Urothelium cell line (cell line): ENCODE results near the gene PGM2L1.
"Not testable (repeated sequence)": the region's sequence is repeated elsewhere in the genome, so short reads cannot be mapped to it uniquely, and the experiment has no call there.

Experiments
- DNase-seq: peaks from one replicate; pipeline ENCODE4 v3.0.0; 2011; ENCODE audit warnings: low spot score, mixed read lengths
- FAIRE-seq: peaks from 2 replicates; lab custom pipeline; 2011; peaks lifted over from hg19 to GRCh38; lab: Jason Lieb, UNC

PGM2L1 gene

DNA sequence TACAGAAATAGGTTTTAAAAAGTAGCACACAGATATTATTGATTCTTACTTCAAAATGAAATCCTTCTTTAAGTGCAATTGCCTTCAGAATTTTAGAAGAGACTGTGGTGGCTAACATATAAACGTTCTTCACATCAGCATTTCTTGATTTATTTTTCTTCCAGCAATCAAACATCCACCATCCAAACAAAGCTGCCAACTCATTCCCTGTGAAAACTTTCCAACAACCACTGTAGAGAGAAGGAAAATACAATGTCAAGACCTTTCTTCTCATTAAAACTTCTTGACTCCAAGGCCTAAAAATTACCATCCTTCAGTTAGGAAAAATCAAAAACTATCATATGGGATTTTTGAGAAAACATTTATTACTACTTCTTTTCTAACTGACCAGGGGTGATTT lies 52.8 kb downstream of the PGM2L1 start:
- FAIRE-seq (no peak), DNase-seq (no peak)

DNA sequence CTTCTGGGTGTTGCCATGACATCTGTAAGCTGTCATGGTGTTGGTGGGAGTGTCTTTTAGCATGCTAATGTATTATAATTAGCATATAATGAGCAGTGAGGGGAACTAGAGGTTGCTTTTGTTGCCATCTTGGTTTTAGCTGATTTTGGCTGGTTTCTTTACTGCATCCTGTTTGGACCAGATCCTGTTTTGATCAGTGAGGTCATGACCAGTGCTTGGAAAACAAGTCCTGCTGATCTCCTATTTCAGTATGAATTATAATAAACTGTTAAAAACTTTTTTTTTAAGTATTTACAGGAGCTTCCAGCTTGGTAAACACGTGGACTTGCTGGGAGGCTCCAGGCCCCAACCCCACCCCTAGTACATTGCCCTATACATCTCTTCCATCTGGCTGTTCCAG lies 56.3 kb downstream of the PGM2L1 start:
- no peak for FAIRE-seq

DNA sequence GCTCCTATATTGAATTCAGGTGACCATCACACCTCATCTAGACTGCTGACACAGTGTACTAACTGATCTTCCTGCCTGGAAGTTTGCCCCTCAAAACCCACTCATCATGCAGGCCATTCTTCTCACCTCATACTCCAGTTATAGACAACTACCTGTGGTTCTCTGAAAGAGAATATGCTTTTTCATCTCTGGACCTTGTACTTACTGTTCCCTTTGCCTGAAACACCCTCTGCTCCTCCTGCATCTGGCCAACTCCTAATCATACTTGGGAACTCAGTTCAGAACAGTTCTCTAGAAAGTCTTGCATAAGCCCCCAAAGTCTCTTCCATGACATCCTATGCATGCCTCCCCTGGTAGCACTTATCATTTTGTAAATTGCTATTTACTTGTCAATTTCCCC lies 58.6 kb downstream of the PGM2L1 start:
- DNase-seq, result no peak
- FAIRE-seq, result no peak

More for the DNA sequence above, 56.3 kb downstream of the PGM2L1 start:
- DNase-seq, result no peak

DNA sequence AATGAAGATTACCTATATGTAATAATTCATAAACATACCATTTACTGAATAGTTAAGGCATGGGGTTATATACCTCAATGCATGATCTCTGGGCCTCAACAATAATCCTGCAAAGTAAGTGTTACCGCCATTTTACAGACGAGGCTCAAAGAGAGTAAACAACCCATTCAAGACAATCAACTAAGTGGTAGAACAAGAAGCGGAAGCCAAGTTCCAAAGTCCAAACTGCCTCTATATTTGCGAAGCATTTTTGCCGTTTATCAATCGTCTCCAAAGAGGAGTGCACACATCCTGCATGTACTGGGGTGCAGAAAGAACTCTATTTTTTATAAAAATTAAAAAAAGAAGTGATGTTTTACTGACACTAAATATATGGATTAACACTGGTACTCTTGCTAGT lies 59.3 kb downstream of the PGM2L1 start:
- FAIRE-seq (no peak), DNase-seq (no peak)

DNA sequence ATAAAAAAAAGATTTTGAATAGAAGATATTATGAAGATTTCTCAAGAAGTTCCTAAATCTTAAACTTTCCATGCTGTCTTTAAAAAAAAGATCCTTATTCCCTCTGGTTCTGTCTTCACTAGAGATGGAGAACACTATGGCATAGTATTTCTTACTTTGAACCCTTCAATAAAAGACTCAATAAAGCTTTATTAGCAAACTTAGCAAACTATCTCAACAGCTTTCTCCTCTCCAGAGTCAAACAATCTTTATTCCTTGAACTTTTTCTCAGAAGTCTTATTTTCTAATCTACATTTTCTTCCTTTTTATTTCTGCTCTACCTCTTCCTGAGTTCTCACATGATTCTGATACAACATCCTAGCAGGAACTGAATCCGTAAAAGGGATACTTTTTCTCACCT lies 65.0 kb downstream of the PGM2L1 start:
- FAIRE-seq, result no peak
- no peak for DNase-seq

DNA sequence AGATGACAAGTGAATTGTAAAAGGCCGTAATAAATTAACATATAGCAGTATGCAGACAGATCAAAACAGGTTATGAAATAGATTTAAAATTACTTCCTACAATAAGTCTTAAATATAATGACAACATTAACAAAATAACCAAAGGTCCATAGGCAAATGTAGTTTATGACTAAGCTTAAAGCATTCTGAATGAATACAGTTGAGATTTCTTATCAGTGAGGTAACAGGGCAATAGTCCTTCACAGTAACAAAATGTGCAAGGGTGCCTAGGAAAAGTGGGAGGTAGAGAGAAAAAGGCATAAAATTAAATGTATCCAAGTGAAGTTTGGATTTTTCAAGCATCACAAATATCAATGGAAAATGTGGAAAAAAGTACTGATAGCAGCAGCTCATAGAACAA lies 65.9 kb downstream of the PGM2L1 start:
- no peak for FAIRE-seq

DNA sequence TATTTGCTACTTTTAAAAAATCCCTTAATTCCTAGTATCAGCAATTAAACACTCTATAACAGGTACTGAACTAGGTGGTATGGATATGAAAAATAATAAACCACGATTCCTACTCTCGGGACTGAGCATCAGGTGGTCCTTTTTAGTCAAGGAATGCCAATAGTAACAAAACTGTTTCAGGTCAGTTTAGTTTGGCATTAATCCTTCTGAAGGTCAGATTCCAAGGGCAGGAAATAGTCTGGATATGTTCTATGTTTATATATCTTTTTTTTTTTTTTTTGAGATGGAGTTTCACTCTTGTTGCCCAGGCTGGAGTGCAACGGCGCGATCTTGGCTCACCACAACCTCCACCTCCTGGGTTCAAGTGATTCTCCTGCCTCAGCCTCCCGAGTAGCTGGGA lies 67.2 kb downstream of the PGM2L1 start:
- not testable (repeated sequence) for FAIRE-seq, DNase-seq

More for the DNA sequence above, 65.9 kb downstream of the PGM2L1 start:
- DNase-seq, result no peak

DNA sequence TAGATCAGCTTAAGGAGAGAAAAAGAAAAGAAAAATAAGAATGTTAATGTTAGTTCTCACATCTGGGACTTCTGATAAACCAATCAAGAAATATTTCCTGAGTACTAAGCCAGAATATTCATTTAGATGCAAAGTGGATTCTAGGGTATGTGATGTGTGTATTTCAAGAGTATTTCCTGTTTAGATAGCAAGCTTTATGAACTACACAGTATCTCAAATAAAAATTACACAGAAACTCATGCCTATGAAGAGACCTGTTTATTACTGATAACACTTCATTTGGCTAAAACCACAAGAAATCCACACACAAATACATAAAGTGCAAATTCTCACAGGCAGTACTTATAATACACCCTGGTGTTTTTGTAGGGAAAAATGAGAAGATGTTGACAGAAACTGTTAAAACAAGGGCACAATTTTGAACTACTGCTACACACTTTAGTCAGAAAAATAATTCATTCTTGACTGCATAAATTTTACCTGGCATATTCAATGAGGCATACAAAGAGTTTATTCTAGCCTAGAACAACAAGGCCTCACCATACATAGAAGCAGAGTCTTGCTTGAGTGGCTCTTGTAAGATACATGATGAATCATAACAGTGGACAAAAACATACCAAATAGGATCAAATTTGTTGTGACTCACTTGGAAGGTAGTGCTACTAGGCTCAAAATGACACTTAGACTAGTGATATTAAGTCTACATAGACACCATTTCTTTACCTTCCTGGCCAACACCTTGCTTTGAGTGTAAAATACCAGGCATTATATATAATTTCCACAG lies 68.0 kb downstream of the PGM2L1 start:
- DNase-seq (no peak), FAIRE-seq (no peak)

DNA sequence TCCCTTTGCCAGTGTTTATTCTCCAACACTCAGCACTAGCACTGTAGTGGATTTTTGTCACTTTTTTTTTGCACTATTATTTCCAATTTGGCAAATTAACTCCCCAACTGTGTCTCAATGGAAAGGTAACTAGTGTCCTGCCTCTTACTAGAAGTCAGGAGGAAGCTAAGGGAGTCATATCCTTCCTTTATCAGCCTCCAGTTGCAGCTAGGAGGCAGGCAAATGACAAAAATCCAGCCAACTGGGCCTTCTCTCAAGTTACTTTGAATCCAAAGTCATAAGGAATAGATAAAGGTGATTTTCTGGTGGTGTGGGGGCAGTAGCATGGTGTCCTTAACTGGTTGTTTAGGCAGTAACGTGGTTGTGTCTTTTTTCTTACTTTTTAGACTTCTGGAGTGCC lies 71.2 kb downstream of the PGM2L1 start:
- DNase-seq, result no peak
- FAIRE-seq, result no peak

DNA sequence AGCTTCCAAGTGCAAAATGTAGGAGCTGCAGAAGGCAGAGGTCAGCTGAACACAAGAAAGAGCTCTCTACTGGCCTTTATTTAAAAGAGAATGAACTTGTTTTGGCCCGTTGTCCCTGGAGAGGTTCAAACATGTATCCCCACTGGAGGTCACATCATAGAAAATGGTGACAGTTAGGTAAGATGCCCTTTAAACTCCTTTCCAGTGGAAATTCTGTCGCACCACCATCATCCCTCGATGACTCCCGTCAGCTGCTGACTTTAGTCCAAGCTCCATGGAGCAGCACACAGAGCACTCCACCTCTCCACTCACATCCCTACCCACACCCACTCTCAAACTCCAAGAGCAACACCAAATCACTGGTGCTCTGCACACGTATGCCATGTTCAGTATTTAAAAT lies 71.6 kb downstream of the PGM2L1 start:
- no peak for FAIRE-seq
- no peak for DNase-seq

DNA sequence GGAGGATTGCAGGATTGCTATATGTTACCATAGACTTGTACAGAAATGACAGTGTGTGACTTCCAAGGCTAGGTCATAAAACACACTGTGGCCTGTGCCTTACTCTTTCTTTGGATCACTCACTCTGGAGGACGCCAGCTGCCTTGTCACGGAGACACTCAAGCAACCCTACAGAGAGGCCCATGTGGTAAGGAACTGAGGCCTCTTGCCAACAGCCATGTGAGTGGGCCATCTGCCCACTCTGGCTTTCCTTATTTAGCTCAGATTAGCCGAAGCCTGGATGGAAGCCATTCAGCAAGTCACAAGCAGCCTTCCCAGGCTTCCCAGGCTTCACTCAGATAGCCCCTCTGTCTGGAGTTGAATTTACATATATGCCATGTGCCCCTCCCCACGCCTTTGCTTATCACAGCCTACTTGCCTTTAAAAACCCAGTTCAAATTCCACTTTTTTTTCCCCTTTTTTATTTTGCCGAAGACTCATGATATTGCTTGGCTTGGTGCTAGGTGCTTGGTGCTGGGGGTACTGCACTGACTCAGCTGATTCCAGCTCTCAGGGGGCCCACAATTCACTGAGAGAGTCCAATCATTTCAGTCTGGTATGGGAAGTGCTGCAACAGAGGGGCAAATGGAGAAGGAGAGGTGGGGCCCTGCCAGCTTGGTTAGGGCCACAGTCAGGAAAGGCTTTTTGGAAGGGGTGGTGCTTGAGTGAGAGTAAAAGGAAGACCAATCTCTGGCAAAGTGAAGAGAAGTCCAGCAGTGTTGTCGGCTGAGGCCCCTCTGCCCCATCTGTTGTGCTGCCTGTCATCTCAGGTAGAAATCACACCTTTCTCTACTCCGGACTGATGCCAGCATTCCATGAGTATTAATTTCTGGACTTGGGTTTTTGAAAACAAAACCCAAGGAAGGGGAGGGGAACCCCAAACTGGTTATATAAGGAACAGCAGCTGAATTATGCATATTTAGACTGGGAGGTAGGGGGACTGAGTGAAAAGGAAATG lies 72.3 kb downstream of the PGM2L1 start:
- DNase-seq (no peak), FAIRE-seq (no peak)

DNA sequence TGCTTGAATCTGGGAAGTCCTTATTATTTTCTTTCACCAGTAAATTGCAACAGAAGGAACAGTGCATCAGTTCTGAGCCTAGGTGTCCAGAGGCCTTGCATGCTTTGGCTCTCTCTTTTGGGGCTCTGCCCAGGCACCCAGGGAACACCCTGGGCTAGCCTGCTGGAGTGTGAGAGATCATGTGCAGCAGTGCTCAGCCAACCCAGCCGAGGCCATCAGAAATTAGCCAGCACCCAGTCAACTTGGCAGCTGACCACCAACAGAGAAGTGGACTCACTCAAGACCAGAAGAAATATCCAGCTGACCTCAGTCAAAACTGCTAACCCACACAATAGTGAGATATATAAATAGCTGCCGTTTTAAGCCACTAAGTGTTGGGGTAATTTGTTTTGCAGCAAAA lies 75.6 kb downstream of the PGM2L1 start:
- DNase-seq (no peak), FAIRE-seq (no peak)

DNA sequence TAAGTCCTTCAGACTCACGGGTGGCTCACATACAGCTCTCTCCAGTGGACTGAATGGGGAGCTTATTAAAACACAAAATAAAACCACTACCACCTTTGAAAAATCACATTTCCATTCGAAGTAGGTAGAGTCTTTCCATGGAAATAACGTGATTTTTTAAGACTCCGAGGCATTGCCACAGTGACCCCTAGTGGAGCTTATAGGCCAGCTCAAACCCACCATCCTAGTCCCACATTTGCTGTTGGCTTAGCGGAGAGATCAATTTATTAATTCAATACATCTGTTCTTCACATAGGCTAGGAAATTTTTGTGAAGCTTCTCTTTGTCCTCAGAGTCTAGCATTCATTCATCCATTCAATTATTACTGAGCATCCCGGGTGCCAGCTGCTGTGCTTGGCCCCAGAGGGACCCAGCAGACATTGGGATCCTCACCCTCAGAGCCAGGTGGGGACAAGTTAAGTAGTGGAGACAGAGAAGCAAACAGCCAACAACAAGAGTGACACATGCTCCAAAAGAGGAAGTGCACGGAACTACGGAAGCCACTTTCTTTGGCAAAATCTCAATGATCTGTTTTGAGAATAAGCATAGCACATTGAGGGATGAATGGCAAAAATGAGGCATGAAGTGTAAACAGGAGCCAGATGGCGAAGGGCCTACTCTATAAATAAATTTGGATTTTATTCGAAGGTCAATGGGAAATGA lies 76.6 kb downstream of the PGM2L1 start:
- DNase-seq, result no peak
- no peak for FAIRE-seq

DNA sequence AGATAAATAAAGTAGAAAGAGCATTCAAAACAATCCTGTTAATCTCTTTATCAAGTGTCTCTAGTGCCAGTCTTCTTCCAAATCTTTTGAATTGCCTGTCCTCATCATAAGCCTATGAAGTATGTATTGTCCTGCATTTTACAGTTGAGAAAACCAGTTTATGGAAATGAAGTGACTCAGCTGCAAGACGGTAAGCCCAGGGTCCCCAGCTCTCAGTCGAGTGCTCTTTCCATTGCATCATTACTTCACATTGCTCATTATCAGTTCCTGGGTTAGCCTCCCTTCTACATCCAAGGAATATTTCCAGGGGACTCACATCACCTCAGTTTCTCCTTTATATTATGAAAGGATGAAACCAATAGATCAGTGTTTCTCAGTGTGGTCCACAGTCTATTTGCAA lies 77.7 kb downstream of the PGM2L1 start:
- FAIRE-seq, result no peak
- DNase-seq, result no peak

DNA sequence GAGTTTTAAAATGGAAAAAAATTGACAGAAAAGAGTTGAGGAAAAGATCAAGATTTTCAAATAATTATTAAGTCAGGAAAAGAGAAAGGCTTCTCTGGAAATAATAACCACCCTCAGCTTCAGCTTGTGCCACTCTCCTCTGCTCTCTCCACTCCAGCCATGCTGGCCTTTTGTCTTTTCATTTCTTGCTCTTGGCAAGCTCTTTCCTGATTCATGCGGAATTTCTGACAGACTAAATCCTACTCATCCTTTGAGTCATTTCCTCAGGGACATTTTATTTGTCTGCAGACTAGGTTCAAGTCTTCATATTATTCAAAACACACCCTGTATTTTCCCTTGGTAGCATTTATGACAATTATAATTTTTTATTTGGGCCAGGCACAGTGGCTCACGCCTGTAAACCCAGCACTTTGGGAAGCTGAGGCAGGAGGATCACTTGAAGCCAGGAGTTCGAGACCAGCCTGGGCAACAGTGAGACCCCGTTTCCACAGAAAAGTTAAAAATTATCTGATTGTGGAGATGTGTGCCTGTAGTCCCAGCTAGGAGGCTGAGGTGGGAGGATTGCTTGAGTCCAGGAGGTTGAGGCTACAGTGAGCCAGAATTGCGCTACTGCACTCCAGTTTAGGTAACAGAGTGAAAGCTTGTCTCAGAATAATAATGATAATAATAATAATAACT lies 79.0 kb downstream of the PGM2L1 start:
- DNase-seq (peak; percentile 37), FAIRE-seq (no peak)

DNA sequence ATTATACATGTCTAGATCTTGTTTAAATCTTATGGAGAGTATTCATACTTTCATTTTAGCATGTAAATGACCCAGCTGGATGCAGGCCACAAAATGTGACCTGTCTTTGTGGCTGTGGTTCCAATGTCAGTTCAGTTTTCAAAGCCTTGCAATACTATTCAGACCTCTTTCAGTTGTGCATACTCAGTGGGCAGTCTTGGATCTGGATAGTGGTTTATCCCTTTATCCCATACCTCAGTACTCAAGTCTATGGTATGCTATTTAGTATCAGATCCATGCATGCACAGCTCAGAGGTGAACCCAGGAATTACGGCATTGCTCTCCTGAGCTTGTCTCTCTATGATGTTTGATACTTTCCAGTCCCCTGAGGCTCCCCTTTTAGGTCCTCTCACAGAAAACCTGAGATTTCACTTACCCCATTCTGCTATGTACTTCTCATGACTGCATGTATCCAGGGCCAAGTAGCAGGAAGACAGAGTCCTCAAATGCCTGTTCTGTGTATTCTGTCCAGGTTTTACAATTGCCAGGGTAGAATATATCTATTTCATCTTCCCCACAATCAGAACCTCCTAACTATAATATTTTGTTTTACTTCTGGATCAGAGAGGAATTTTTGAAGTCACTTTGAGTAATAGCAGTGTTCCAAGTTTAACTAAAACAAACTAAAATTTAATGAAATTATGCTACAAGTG lies 79.8 kb downstream of the PGM2L1 start:
- FAIRE-seq (no peak), DNase-seq (no peak)

DNA sequence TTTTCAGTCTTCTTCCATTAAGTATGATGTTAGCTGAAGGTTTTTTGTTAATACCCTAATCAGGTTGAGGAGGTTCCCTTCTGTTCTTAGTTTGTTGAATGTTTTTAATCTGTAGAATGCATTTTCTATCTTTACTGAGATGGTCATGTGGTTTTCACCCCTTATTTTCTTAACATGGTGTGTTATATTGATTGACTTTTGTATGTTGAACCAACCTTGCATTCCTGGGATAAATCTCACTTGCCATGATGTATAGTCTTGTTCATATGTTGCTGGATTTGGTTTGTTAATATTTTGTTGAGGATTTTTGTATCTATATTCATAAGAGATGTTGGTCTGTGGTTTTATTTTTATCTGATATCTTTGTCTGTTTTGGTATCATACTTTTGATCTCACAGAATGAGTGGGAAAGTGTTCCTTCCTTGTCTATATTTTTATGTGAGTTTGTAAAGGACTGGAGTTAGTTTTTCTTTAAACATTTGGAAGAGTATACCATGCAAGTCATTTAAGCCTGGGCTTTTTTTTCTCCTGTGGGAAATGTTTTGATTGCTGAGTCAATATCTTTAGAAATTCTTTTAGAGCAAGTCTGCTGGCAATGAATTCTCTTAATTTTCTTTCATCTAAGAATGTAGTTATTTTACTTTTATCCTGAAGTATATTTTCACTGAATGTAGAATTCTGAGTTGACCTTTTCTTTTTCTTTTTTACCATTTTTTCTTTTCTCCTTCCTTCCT lies 81.3 kb downstream of the PGM2L1 start:
- FAIRE-seq, result no peak
- no peak for DNase-seq

DNA sequence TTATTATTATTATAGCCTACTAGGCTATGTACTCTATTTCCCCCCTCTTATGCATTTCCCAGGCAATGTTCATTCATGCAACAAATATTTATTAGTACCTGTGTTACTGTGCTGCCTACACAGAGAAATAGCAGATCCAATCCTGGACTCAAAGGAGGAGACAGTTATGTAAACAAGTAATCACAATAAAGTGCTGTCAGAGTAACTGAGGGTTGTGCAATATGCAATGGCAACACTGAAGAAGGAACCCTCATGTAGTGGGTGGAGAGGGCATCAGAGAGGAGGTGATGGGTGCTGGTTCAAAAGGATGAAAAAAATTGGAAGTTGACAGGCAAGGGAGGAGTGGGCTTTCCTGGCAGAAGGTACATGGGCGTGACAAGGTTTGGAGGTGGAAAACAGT lies 85.9 kb downstream of the PGM2L1 start:
- no peak for FAIRE-seq
- DNase-seq, result no peak

DNA sequence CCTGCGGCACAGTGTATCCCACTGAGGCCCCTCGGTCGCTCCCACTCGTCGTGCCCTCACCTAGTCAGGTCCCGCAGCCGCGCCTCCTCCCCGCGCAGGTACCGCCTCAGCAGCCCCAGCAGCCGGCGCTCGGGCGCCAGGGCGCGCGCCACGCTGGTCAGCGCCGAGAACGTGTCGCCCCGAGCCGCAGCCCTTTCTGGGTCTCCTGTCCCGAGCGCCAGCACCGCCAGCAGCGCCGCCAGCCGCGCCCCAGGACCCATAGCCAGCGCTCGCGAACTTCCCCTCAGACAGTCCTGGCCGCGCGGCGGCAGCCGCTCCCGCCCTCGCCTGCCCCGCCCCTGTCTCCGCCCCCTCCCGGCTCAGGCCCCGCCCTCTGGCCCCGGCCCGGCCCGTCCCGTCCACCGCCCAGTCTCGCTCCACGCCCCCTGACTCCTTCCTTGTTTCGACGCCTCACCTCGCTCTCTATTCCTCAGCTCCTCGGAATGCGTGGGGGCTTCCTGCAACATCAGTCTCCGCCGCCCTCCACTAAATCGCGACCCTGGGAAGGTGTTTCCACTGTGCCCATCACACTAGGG lies 86.8 kb downstream of the PGM2L1 start, which contains the start of gene P4HA3:
Gene P4HA3, minus strand, starts transcription at position 289 of the 575 bp plus-strand sequence. Its CDS starts 29 bp downstream, at position 260.
- peak; percentile 48 for FAIRE-seq
- peak; percentile 89 for DNase-seq
